Brain microvascular endothelial cell (primary cell): ENCODE measurements around the gene ARMC8.
A peak's percentile ranks its signal among the peaks of the same experiment; 100 is the strongest.

Experiments used
- DNase-seq: peaks from one replicate; pipeline ENCODE4 v3.0.0-alpha.2; 2020
- H3K27ac ChIP-seq: fragments of 250-450 bp; sonication (Bioruptor Pico); 2 replicates; pipeline ENCODE4 v1.5.1; 2020; ENCODE audit warnings: mild to moderate bottlenecking, moderate library complexity
- H3K27me3 ChIP-seq: fragments of 250-450 bp; sonication (Bioruptor Pico); replicated peaks from 2 replicates; pipeline ENCODE4 v1.5.1; 2020; ENCODE audit warnings: mild to moderate bottlenecking
- H3K36me3 ChIP-seq: fragments of 250-450 bp; sonication (Bioruptor Pico); replicated peaks from 2 replicates; pipeline ENCODE4 v1.5.1; 2020; ENCODE audit warnings: mild to moderate bottlenecking
- H3K4me3 ChIP-seq: 2 replicates; pipeline ENCODE4 v1.5.1; 2011; ENCODE audit warnings: low read depth, mild to moderate bottlenecking, control low read depth, low read length, moderate library complexity
- CTCF ChIP-seq: IDR thresholded peaks from 2 replicates; pipeline ENCODE4 v1.5.1; 2011; ENCODE audit warnings: low read depth, mild to moderate bottlenecking, moderate library complexity, low read length, control low read depth, inconsistent platforms; ENCODE audit errors: missing control alignments
- in situ Hi-C: cut with HindIII; loops from 2 replicates; pipeline ENCODE4 v1.10.0; 2017; ENCODE audit warnings: low sequenced_read_pairs, low pct_ligation_motif_present

The ARMC8 gene

GRCh38 chr3:138282836-138283235 lies 95.7 kb downstream of the ARMC8 start:
- in situ Hi-C loops, result no loop called here
- no peak for TF ChIP-seq CTCF
- no peak for DNase-seq
- Histone ChIP-seq H3K36me3 (peaks cover 22% of the 10 kb centered on the region), H3K4me3 (no peak overlapping the region), H3K27ac (no peak overlapping the region), H3K27me3 (no peaks in the 10 kb centered on the region)

DNA sequence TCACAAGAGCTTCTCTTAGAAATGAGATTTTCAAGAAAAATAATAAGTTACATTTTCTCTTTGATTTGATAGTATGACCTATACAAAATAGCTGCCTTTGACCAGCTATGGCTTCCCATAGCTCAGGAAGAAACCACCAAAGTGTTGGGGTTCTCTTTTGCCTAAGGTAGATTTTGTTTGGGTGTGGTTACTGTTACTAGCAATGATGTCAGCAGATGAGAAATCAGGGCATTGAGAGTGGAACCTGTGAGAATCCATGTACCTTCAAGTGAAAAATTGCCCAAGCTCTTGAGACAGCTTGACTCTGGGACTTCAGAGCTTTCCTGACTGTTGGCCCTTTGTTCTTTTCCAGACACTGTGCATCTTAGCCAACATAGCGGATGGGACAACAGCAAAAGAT lies 97.0 kb downstream of the ARMC8 start:
- Histone ChIP-seq H3K4me3 (no peak overlapping the region), H3K36me3 (peaks cover 28% of the 10 kb centered on the region), H3K27me3 (no peaks in the 10 kb centered on the region), H3K27ac (no peak overlapping the region)
- TF ChIP-seq CTCF, result no peak
- no peak for DNase-seq
- in situ Hi-C loops, result no loop called here

GRCh38 chr3:138284957-138285477 lies 97.9 kb downstream of the ARMC8 start:
- in situ Hi-C loops, result no loop called here
- Histone ChIP-seq H3K36me3 (peaks cover 36% of the 10 kb centered on the region), H3K27me3 (no peaks in the 10 kb centered on the region), H3K4me3 (no peak overlapping the region), H3K27ac (no peak overlapping the region)
- no peak for DNase-seq
- peak; percentile 48 for TF ChIP-seq CTCF

DNA sequence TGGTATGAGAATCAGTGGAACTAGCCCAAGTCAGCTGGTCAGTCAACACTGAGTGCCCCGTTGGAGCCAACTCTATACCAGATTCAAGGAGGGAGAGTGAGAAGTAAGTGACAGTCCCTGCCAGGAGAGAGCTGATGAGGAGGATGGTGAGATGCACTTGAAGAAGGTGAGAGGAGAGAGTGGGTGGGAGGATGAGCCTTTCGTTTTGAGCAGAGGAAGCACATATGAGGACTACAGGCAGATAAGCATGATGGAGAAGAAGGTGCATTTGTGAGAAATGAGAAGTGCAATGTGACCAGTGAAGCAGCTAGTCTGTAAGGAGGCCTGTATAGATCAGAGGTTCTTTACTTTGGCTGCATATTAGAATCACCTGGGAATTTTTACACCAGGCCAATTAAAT lies 102.2 kb downstream of the ARMC8 start:
- H3K36me3 ChIP-seq, result peaks cover 47% of the 10 kb centered on the region
- DNase-seq, result no peak
- H3K27ac ChIP-seq, result no peak overlapping the region
- in situ Hi-C loops, result no loop called here
- no peak for TF ChIP-seq CTCF
- no peak overlapping the region for H3K4me3 ChIP-seq
- H3K27me3 ChIP-seq, result no peaks in the 10 kb centered on the region

DNA sequence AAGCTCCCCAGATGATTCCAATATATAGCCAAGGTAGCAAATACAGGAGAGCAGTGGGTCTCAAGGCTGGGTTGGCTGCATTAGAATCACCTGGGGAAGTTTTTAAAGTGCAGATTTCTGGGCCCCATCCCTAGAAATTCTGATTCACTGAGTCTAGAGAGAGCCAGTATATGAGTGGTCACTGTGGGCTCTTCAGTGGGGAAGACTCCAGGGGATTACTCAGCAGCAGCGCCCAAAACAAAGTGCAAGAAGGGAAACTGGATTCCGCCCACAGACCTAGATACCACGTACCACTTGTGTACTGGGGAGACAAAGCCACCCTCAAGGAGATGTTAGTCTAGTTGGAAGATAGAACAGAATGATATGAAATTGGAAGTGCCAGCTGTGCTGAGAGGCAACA lies 102.6 kb downstream of the ARMC8 start:
- H3K27me3 ChIP-seq, result no peaks in the 10 kb centered on the region
- H3K36me3 ChIP-seq, result peaks cover 45% of the 10 kb centered on the region
- TF ChIP-seq CTCF, result no peak
- H3K27ac ChIP-seq, result no peak overlapping the region
- no peak overlapping the region for H3K4me3 ChIP-seq
- in situ Hi-C loops, result no loop called here
- DNase-seq, result no peak

DNA sequence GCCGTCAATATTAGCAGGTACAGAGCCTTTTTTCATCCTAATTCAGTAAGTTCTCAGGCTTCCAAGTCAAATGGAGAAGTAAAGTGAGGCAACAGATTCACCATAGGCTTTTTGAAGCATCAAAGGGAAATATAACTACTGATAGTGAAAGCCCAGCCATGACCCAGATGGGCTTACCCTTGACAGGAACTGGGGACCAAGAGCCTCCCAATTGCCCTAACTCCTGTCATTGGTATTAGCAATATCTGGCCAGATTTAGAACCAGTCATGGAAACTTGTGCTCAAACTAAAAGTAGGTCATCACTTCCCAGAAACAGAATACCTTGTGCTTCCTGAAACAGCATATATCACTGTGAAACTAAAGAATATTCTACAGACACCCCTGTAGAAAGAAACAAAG lies 109.5 kb downstream of the ARMC8 start:
- DNase-seq, result no peak
- no peak for TF ChIP-seq CTCF

More for the DNA sequence above, 109.5 kb downstream of the ARMC8 start:
- Histone ChIP-seq H3K36me3 (peaks cover 22% of the 10 kb centered on the region), H3K27ac (no peak overlapping the region), H3K27me3 (no peaks in the 10 kb centered on the region), H3K4me3 (no peak overlapping the region)
- in situ Hi-C loops, result no loop called here
